Measurements from ENCODE around the gene ESPNL. TPM values are rescaled to one million over a fixed set of nuclear protein-coding genes. Genes with fewer than 3 reads are reported as not detected.
A peak's percentile ranks its signal among the peaks of the same experiment; 100 is the strongest.

Gene ESPNL
- total and polyA plus RNA-seq, 7 donors = 0.04 to 0.32 (median 0.16) TPM; not detected in 1

- TF ChIP-seq, protein P1, sequence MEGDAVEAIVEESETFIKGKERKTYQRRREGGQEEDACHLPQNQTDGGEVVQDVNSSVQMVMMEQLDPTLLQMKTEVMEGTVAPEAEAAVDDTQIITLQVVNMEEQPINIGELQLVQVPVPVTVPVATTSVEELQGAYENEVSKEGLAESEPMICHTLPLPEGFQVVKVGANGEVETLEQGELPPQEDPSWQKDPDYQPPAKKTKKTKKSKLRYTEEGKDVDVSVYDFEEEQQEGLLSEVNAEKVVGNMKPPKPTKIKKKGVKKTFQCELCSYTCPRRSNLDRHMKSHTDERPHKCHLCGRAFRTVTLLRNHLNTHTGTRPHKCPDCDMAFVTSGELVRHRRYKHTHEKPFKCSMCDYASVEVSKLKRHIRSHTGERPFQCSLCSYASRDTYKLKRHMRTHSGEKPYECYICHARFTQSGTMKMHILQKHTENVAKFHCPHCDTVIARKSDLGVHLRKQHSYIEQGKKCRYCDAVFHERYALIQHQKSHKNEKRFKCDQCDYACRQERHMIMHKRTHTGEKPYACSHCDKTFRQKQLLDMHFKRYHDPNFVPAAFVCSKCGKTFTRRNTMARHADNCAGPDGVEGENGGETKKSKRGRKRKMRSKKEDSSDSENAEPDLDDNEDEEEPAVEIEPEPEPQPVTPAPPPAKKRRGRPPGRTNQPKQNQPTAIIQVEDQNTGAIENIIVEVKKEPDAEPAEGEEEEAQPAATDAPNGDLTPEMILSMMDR (IDR thresholded peaks at IDR 0.05) = no peak
- no peak for ATAC-seq
- intact Hi-C loops (cut with DNase I) = no loop called here
Measured at GRCh38 chr2:238126338-238126737, 26.2 kb downstream of the ESPNL start.

GRCh38 chr2:238126775-238127164 lies 26.6 kb downstream of the ESPNL start:
- no peaks in the 10 kb centered on the region for H3K36me3 ChIP-seq (ENCODE audit: insufficient read depth in 1 of 2, low read depth in 1 of 2)
- intact Hi-C loops (cut with DNase I) = no loop called here
- no peaks in the 10 kb centered on the region for H3K4me1 ChIP-seq
- no peak for ATAC-seq
- no peaks in the 10 kb centered on the region for H3K27me3 ChIP-seq (ENCODE audit: insufficient read depth in 3 of 3, low read length in 2 of 3)
- DNase-seq = no peak
- 81 to 96% (median 93%) methylated on average over 2 of the region's 2 CpGs for WGBS, 3 donors
- no peak overlapping the region for H3K27ac ChIP-seq
- no peaks in the 10 kb centered on the region for H3K9me3 ChIP-seq
- no peak overlapping the region for H3K4me3 ChIP-seq
- TF ChIP-seq, protein P1 (IDR thresholded peaks at IDR 0.05) = no peak

More at GRCh38 chr2:238126338-238126737, 26.2 kb downstream of the ESPNL start:
- Histone ChIP-seq H3K27ac (no peak overlapping the region), H3K4me3 (no peak overlapping the region), H3K36me3 (ENCODE audit: insufficient read depth in 1 of 2, low read depth in 1 of 2) (no peaks in the 10 kb centered on the region), H3K4me1 (no peaks in the 10 kb centered on the region), H3K9me3 (no peaks in the 10 kb centered on the region), H3K27me3 (ENCODE audit: insufficient read depth in 3 of 3, low read length in 2 of 3) (no peaks in the 10 kb centered on the region)
- WGBS, 3 donors = 98 to 99% (median 98%) methylated on average over 2 of the region's 2 CpGs
- no peak for DNase-seq

DNA sequence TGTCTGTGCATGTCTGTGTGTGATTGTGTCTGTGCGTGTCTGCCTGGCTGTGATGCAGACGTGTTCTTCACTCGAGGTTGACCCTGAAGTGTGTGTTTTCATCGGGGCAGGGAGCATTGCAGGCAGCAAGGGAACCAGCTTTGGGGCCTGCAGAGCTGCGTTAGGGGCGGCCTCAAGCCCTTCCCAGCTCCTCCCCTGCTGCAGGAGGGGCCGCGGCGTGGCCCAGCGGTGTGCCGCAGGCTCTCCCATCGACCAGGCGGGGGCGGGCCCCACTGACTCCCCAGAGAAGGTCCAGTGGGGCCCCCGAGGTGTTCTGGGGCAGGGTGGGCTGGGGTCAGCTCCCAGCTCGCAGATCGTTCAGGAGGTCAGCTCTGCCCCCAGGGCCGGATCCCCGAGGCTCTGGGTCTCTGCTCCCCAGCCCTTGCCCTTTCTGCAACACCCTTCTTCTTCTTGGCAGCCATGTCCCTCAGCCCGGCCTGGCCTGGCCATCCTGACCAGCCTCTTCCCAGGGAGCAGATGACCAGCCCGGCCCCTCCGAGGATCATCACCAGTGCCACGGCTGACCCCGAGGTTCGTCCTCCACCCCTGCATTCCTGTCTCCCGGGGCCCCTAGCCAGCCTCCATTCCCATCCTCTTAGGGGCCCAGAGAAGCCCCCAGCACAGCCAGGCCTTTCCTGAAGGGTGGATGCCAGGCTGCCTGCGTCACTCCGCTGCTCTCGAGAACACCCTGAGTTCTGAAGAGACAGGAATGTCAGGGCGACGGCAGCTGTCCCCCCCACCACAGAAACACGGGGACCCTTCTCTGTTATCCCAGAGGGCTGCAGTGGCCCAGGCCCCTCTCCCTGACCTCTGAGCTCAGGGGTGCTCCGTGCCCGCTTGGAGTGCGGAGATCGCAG lies 27.3 kb downstream of the ESPNL start:
- H3K27ac ChIP-seq = no peak overlapping the region
- ATAC-seq (peak; percentile 29 to 76 (median 57)), DNase-seq (peak; percentile 22 to 58)
- WGBS, 3 donors = 45 to 61% (median 52%) methylated on average over 25 to 36 of the region's 36 CpGs
- no peaks in the 10 kb centered on the region for H3K36me3 ChIP-seq (ENCODE audit: insufficient read depth in 1 of 2, low read depth in 1 of 2)
- H3K4me3 ChIP-seq = no peak overlapping the region
- no peaks in the 10 kb centered on the region for H3K27me3 ChIP-seq (ENCODE audit: insufficient read depth in 3 of 3, low read length in 2 of 3)
- TF ChIP-seq, protein P1 (IDR thresholded peaks at IDR 0.05) = no peak
- no peaks in the 10 kb centered on the region for H3K4me1 ChIP-seq
- no peaks in the 10 kb centered on the region for H3K9me3 ChIP-seq
- intact Hi-C loops (cut with DNase I) = no loop called here

- no peaks in the 10 kb centered on the region for H3K9me3 ChIP-seq
- peak in 1 of 2 donors; percentile 51 for DNase-seq
- no peaks in the 10 kb centered on the region for H3K4me1 ChIP-seq
- no peaks in the 10 kb centered on the region for H3K36me3 ChIP-seq (ENCODE audit: insufficient read depth in 1 of 2, low read depth in 1 of 2)
- H3K27me3 ChIP-seq (ENCODE audit: insufficient read depth in 3 of 3, low read length in 2 of 3) = no peaks in the 10 kb centered on the region
- no peak overlapping the region for H3K27ac ChIP-seq
- TF ChIP-seq, protein P1 (IDR thresholded peaks at IDR 0.05) = no peak
- 83 to 89% (median 83%) methylated on average over 19 to 22 of the region's 22 CpGs for WGBS, 3 donors
- ATAC-seq = peak in 1 of 4 donors; percentile 27
- H3K4me3 ChIP-seq = no peak overlapping the region
- intact Hi-C loops (cut with DNase I) = no loop called here
Measured at GRCh38 chr2:238128061-238128440, 27.9 kb downstream of the ESPNL start.

Measured in psoas muscle (tissue), 8 donors.